GM19372 (cell line): ENCODE measurements around the gene EPOP.

ENCODE experiments used
- ATAC-seq: cut with Tn5 transposase; IDR thresholded peaks from one replicate; pipeline ENCODE4 v1.9.1; 2021; ENCODE audit warnings: mild to moderate bottlenecking, low read depth, moderate library complexity; ENCODE audit not compliant: unreplicated experiment

EPOP gene

GRCh38 chr17:38674749-38675615, at the start of gene EPOP:
Gene EPOP, minus strand, starts transcription at chr17:38674957. Its CDS starts 462 bp downstream, at chr17:38674495.
- peak; percentile 68 for ATAC-seq

- no peak for ATAC-seq
Observed at GRCh38 chr17:38721802-38722201, 47.0 kb upstream of the EPOP start.

- ATAC-seq = no peak
Observed at GRCh38 chr17:38720941-38721340, 46.2 kb upstream of the EPOP start.

DNA sequence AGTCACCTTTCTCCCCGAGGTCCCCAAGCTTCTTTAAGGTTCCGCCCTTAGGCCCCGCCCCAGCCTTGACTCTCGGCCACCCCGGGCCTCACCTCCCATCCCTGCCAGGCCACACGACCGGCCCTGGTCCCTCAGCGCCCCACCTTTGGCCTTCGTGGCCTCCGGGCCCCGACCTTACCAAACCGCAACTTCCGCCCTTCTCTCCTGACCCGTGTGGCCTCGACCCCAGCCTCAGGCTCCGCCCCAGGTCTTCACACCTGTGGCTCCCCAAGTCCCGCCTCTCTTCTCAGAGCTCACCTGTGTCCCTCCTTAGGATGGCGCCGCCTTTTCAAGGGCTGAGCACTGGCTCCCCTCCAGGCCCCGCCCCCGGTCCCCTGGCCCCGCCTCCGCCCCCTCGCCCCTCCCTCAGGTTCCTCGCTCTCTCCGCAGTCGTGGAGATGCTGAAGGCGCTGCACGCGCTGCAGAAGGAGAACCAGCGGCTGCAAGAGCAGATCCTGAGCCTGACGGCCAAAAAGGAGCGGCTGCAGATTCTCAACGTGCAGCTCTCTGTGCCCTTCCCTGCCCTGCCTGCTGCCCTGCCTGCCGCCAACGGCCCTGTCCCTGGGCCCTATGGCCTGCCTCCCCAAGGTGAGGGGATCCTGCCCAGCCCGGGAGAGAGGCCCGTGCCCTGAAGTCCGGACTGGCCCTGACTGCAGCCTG, 45.3 kb upstream of the EPOP start:
- no peak for ATAC-seq

GRCh38 chr17:38719289-38719942, 44.7 kb upstream of the EPOP start:
- ATAC-seq = no peak

- ATAC-seq = no peak
Observed at GRCh38 chr17:38717139-38717745, 42.5 kb upstream of the EPOP start.

GRCh38 chr17:38716368-38717005, 41.7 kb upstream of the EPOP start:
- no peak for ATAC-seq

GRCh38 chr17:38715216-38715943, 40.6 kb upstream of the EPOP start:
- ATAC-seq = no peak

DNA sequence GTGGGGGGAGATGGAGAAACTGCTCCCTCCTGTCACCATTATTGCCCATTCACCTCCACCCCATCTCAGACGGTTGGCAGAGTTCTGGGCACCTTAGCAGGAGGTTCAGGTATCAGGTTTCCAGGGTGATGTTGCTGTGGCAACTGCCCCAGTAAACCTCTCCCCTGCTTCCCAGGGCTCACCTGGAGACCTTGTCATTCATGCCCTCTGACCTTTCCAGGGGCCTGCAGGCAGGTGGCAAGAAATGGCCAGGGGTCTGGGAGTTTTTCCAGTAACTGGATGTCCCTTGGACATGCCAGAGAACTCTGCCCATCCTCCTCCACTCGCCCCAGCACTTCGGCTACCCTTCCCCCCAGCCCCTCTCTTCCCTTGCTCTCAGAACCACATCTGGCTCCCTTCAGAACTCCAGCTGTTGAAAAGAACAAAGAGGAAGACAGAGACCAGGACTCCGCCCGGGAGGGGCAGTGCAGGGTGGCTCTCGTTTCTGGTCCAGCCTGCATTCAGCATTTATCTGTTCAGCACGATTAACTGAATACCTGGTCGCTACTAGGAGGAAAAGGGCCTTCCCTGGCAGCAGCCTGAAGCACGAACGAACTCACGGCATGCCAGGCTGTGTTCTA, 38.8 kb upstream of the EPOP start:
- no peak for ATAC-seq

DNA sequence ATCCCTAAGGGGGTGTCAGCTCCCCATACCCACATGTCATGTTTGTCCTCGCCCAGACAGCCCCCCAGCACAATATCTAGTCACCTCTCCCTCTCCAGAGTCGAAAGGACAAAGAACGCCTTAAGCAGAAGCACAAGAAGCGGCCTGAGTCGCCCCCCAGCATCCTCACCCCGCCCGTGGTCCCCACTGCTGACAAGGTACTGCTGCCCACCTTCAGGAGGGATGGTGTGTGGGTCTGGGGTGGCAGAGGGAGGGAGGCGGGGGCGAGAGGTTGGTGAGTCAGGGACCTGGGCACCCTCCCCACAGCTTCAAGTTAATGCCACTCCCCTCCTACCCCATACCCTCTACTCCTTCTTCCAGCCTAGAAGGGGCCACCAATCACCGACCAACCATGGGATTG, 37.8 kb upstream of the EPOP start:
- no peak for ATAC-seq

- ATAC-seq = no peak
Observed at GRCh38 chr17:38711792-38712571, 37.2 kb upstream of the EPOP start.

GRCh38 chr17:38710985-38711384, 36.2 kb upstream of the EPOP start:
- no peak for ATAC-seq

- no peak for ATAC-seq
Observed at GRCh38 chr17:38710604-38710962, 35.8 kb upstream of the EPOP start.

DNA sequence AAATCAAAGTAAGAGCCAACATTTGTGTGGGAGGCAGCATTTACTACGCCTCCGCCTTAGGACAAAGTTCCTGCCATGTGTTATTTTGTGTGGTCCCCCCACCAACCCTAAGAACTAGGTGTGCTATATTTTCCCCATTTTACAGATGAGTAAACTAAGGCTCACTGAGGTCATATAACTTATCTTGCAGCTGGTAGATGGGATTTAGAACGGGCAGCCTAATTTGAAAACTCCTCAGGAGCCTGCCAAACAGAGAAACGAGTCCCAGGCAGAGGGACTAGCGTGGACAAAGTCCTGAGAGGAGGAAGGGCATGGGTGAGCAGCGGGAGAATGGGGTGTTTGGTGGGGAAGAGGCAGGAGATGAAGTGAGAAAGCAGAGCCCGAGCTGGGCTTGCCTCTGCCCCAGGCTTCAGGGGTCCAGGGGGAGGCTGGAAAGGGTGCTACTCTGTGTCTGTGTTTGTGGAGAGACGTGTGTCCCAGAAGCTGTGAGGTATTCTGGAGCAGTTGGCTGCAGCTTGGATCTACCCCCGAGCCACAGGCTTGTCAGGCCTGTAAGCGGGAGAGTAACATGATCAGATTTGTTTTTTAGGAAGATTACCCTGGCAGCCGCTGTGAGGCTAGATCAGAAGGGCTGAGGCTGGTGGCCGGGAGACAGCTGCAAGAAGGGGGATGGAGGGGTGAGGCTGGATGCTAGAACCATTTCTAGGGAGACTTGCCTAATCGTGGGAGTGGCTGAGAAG, 35.3 kb upstream of the EPOP start:
- no peak for ATAC-seq

DNA sequence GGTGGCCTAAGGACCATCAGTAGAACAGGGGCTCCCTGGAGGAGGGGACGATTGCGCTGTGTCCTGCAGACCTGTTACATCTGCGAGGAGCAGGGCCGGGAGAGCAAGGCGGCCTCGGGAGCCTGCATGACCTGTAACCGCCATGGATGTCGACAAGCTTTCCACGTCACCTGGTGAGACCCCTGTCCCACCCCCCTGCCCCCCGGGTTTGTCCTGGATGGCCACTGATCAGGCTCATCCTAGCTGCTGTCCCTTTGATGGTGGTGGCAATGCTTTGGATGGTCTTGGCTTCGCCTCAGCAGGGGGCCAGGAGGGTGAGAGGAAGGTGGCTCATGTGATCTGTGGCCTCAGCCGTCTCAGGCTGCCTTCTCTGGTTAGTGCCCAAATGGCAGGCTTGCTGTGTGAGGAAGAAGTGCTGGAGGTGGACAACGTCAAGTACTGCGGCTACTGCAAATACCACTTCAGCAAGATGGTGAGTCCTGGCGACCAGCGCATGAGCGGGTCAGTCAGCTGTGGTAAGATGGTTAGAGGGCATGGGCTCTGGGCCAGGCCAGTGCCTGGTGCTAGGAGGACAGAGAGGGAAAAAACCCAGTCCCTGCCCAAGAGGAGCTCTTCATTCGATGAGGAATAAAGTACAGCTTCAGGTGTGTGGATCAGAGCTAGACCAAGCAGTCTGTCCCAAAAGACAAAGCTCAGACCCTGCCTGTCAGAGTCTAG, 34.5 kb upstream of the EPOP start:
- ATAC-seq = no peak

- ATAC-seq = no peak
Observed at GRCh38 chr17:38707678-38708351, 33.1 kb upstream of the EPOP start.
